WERI-Rb-1 (cell line): ENCODE results near the gene TRMT112.

Experiments
- DNase-seq: peaks from one replicate; pipeline ENCODE4 v3.0.0-alpha.2; 2020
- H3K27ac ChIP-seq: fragments of 250-450 bp; sonication (Bioruptor Pico); 2 replicates; pipeline ENCODE4 v1.5.1; 2020; ENCODE audit warnings: mild to moderate bottlenecking, moderate library complexity
- H3K27me3 ChIP-seq: fragments of 250-450 bp; sonication (Bioruptor Pico); 2 replicates; pipeline ENCODE4 v1.5.1; 2021; ENCODE audit warnings: mild to moderate bottlenecking, low read depth, moderate library complexity; ENCODE audit not compliant: insufficient read depth, severe bottlenecking
- H3K36me3 ChIP-seq: fragments of 250-450 bp; sonication (Bioruptor Pico); 2 replicates; pipeline ENCODE4 v1.5.1; 2020; ENCODE audit warnings: mild to moderate bottlenecking, moderate library complexity
- H3K4me3 ChIP-seq: 2 replicates; pipeline ENCODE4 v1.5.1; 2011; ENCODE audit warnings: low read depth, mild to moderate bottlenecking, control low read depth, low read length
- H3K9me3 ChIP-seq: fragments of 250-450 bp; sonication (Bioruptor Pico); 2 replicates; pipeline ENCODE4 v1.5.1; 2021; ENCODE audit warnings: mild to moderate bottlenecking, moderate library complexity; ENCODE audit not compliant: severe bottlenecking
- TF ChIP-seq, protein P1 (sequence below): IDR thresholded peaks from 2 replicates; pipeline ENCODE4 v1.5.1; 2011; ENCODE audit warnings: low read depth, mild to moderate bottlenecking, control low read depth, inconsistent platforms, low read length

Gene TRMT112

DNA sequence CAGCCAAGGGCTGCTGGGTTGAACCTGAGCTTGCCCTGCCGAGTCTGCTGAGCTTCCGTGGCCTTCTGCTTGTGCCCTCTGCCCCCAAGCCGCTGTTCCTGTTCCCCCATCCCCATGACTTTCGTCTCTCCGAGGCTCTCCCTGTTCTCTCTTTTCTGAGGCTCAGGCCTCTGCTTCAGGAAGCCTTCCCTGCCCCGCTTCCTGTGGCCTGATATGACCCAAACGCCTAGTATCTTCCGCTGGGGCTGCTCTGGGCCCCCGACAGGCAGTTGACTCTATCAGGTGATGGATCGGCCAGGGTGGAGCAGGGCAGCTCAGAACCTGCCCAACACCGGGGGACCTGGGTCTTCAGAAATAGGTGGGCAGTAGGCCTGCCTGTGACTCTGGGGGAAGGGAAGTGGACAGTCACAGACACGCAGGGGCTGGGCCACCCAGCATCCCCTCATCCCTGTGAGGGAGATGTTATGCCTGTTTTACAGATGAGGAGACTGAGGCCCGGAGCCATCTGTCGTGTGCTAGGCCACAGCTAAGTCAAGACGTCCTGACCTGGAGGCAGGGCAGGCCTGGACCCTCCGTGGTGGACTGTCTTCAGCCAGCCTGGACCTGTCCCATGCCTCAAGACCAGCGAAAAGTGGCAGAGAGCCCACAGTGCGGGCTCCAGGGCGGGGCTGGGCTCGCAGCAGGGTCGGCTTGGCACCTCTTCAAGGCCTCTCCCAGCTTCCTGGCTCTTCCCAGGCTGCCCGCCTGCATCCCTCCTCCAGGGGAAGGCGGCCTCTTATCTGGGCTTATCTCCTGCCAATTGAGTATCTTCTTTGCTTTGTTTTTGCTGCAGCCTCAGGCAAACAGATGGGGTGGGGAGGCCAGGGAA, 49.1 kb downstream of the TRMT112 start:
- peaks cover 39% of the 10 kb centered on the region for H3K36me3 ChIP-seq
- H3K4me3 ChIP-seq: peak overlapping the region; percentile 82
- TF ChIP-seq, protein P1, sequence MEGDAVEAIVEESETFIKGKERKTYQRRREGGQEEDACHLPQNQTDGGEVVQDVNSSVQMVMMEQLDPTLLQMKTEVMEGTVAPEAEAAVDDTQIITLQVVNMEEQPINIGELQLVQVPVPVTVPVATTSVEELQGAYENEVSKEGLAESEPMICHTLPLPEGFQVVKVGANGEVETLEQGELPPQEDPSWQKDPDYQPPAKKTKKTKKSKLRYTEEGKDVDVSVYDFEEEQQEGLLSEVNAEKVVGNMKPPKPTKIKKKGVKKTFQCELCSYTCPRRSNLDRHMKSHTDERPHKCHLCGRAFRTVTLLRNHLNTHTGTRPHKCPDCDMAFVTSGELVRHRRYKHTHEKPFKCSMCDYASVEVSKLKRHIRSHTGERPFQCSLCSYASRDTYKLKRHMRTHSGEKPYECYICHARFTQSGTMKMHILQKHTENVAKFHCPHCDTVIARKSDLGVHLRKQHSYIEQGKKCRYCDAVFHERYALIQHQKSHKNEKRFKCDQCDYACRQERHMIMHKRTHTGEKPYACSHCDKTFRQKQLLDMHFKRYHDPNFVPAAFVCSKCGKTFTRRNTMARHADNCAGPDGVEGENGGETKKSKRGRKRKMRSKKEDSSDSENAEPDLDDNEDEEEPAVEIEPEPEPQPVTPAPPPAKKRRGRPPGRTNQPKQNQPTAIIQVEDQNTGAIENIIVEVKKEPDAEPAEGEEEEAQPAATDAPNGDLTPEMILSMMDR: no peak
- no peaks in the 10 kb centered on the region for H3K27me3 ChIP-seq
- peak; percentile 62 for DNase-seq
- peak overlapping the region; percentile 72 for H3K27ac ChIP-seq
- H3K9me3 ChIP-seq: no peaks in the 10 kb centered on the region

DNA sequence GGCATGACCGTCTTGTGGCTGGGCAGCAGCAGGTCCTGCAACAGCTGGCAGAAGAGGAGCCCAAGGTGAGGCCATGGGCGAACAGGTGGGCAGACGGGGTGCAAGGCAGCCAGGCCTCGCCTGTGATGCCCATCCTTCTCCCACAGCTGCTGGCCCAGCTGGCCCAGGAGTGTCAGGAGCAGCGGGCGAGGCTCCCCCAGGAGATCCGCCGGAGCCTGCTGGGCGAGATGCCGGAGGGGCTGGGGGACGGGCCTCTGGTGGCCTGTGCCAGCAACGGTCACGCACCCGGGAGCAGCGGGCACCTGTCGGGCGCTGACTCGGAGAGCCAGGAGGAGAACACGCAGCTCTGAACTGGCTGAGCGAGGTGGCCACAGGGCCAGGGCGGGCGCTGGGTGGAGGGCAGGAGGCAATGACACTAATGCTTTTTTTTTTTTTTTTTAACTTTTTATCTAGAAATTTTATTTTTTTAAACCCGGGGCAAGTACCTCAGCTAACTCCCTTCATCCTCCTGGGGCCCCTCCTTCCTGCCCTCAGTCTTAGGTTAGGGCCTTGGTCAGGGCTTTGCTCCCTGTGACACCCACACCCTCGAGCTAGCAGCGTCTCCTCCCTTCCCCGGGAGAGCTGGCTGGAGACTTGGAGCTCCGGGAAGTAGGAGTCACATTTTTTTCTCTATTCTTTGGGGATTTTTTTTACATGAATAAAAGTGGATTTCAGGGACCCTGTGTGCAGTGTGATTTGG, 50.0 kb downstream of the TRMT112 start:
- TF ChIP-seq, protein P1: no peak
- peak overlapping the region; percentile 72; the same call in 1 of the 2 replicates for H3K27ac ChIP-seq
- peaks cover 44% of the 10 kb centered on the region for H3K36me3 ChIP-seq
- no peak overlapping the region for H3K4me3 ChIP-seq
- H3K27me3 ChIP-seq: no peaks in the 10 kb centered on the region
- DNase-seq: no peak
- H3K9me3 ChIP-seq: no peaks in the 10 kb centered on the region
